ENCODE data around the gene CXCL13.
"Not testable (repeated sequence)": the region's sequence is repeated elsewhere in the genome, so short reads cannot be mapped to it uniquely, and the experiment has no call there.

Gene CXCL13

DNA sequence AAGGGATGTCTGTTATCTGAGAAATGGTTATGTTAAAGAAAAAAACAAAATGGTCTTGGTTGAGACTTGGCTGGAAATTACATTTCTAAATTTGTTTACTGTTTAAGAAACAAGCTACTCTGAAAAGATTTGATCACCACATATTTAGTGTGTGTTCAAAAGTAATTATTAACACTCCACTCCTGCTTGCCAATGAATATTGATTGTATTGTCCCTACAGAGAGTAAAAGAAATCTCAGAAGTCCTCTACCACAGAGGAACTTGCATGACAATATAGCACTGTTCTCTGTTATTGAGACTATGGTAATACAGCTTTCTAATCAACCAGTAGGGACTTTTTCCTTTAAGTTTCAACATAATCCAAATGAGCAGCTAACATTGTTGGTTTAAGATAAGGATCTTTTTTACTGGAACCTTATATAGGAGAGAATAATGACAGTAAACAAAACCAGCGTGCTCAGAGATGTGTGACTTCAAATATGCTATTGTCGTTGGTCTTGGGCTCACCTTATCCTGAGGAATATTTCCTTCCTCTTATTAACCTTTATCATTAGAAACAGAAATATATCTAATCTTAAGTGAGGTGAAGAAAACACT, 47.6 kb downstream of the CXCL13 start:
- no peaks in the 10 kb centered on the region for H3K9me3 ChIP-seq (ENCODE audit: control insufficient read depth, insufficient read depth, low read length)
- H3K36me3 ChIP-seq (ENCODE audit: control insufficient read depth, insufficient read depth, low read length) = no peaks in the 10 kb centered on the region
- no peak overlapping the region for H3K27ac ChIP-seq (ENCODE audit: low read length)
- no peaks in the 10 kb centered on the region for H3K4me1 ChIP-seq (ENCODE audit: control insufficient read depth, insufficient read depth, low read length)
- no peaks in the 10 kb centered on the region for H3K27me3 ChIP-seq (ENCODE audit: control insufficient read depth, insufficient read depth, low read length)
- DNase-seq (ENCODE audit: low read depth, low spot score) = no peak
- no peak overlapping the region for H3K4me3 ChIP-seq (ENCODE audit: low read length)
- no CpG with 5 or more reads among the region's 2 CpGs for WGBS (ENCODE audit: insufficient coverage, insufficient read length)

DNA sequence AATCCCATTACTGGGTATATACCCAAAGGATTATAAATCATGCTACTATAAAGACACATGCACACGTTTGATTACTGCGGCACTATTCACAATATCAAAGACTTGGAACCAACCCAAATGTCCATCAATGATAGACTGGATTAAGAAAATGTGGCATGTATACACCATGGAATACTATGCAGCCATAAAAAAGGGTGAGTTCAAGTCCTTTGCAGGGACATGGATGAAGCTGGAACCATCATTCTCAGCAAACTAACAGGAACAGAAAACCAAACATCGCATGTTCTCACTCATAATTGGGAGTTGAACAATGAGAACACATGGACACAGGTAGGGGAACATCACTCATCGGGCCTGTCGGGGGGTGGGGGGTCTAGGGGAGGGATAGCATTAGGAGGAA, 54.7 kb downstream of the CXCL13 start:
- not testable (repeated sequence) for H3K4me1 ChIP-seq (ENCODE audit: control insufficient read depth, insufficient read depth, low read length); H3K9me3 ChIP-seq (ENCODE audit: control insufficient read depth, insufficient read depth, low read length); H3K36me3 ChIP-seq (ENCODE audit: control insufficient read depth, insufficient read depth, low read length); DNase-seq (ENCODE audit: low read depth, low spot score); H3K4me3 ChIP-seq (ENCODE audit: low read length); H3K27me3 ChIP-seq (ENCODE audit: control insufficient read depth, insufficient read depth, low read length); H3K27ac ChIP-seq (ENCODE audit: low read length)
- WGBS (ENCODE audit: insufficient coverage, insufficient read length) = no CpG with 5 or more reads among the region's 5 CpGs

Data from iPS DF 6.9 (cell line).